ENCODE measurements around the gene EDAR. TPM values are rescaled to one million over a fixed set of nuclear protein-coding genes. Genes with fewer than 3 reads are reported as not detected.

Gene EDAR
- total and polyA plus RNA-seq, 2 of the 8 experiments (the other 6 are each of a cell fraction or from before 2014, with no cell fraction given): not detected

DNA sequence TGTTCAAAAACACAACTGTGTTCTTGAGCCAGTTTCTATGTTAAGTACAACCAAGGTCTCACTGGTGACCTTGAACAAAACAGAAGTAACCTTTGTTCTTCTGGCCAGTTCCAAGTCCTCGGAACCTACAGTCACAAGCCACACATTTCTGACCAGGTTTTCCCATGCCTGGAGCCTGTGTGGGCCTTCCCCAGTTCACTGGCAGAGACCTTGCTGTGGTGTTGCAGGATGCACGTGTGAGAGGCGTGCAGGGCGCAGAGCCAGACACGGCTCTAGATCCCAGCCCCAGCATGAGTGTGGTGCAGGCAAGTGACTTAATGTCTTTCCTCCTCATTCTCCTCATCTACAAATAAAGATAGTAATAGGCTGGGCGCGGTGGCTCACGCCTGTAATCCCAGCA lies 25.5 kb upstream of the EDAR start:
- Histone ChIP-seq H4K20me1 (replicated peaks in 1 of 2; ENCODE audit: control insufficient read depth in 1 of 2, insufficient read depth in 2 of 2, low read length in 2 of 2) (no peaks in the 10 kb centered on the region), H2AFZ (ENCODE audit: low read length) (no peak overlapping the region), H2BK12ac (ENCODE audit: low read depth, low read length) (no peak overlapping the region), H3K14ac (ENCODE audit: insufficient read length) (no peak overlapping the region), H2BK5ac (ENCODE audit: low read depth, low read length) (no peak overlapping the region), H3K79me1 (ENCODE audit: low read depth, low read length) (no peaks in the 10 kb centered on the region), H3K9me3 (ENCODE audit: insufficient read depth in 2 of 2, low read depth in 1 of 2, low read length in 1 of 2) (no peaks in the 10 kb centered on the region), H3K4me2 (ENCODE audit: insufficient read depth in 1 of 2, low read depth in 2 of 2, low read length in 2 of 2) (no peak overlapping the region), H3K23ac (ENCODE audit: insufficient read length) (no peak overlapping the region), H3K18ac (ENCODE audit: extremely low read depth, low read length) (no peak overlapping the region), H2BK15ac (ENCODE audit: low read length) (no peak overlapping the region), H4K91ac (replicated peaks; ENCODE audit: insufficient read length, low read length) (no peak overlapping the region), H3K4ac (replicated peaks; ENCODE audit: insufficient read length, low read depth, low read length) (no peak overlapping the region), H2BK20ac (ENCODE audit: low read length) (no peak overlapping the region), H3K4me3 (ENCODE audit: extremely low read depth in 1 of 4, insufficient read depth in 2 of 4, low read depth in 3 of 4, low read length in 4 of 4) (no peak overlapping the region), H2BK120ac (replicated peaks; ENCODE audit: low read depth, low read length) (no peak overlapping the region), H3K56ac (replicated peaks; ENCODE audit: insufficient read length, low read depth, low read length) (no peak overlapping the region), H3K4me1 (replicated peaks in 1 of 4; ENCODE audit: control insufficient read depth in 3 of 4, insufficient read depth in 4 of 4, low read length in 3 of 4) (peaks cover 1 to 5% (median 4%) of the 10 kb centered on the region in 4 experiments; a peak in 6 of 7 replicates), H3K27ac (ENCODE audit: low read depth, low read length) (no peak overlapping the region), H4K8ac (ENCODE audit: extremely low read depth, insufficient read depth, low read length) (no peak overlapping the region), H3K9ac (replicated peaks in 1 of 4; ENCODE audit: extremely low read depth in 1 of 4, low read depth in 3 of 4, low read length in 3 of 4) (no peak overlapping the region), H3K79me2 (ENCODE audit: control insufficient read depth in 1 of 2, insufficient read depth in 2 of 2, low read length in 2 of 2) (no peaks in the 10 kb centered on the region), H3K36me3 (ENCODE audit: control insufficient read depth in 2 of 4, insufficient read depth in 4 of 4, low read length in 3 of 4) (no peaks in the 10 kb centered on the region), H4K5ac (ENCODE audit: insufficient read length, low read depth, low read length) (no peak overlapping the region), H2AK5ac (ENCODE audit: low read depth, low read length) (no peak overlapping the region), H3K23me2 (ENCODE audit: low read depth, low read length) (no peaks in the 10 kb centered on the region), H3K27me3 (replicated peaks in 1 of 4; ENCODE audit: control insufficient read depth in 3 of 4, extremely low read depth in 1 of 4, insufficient read depth in 3 of 4, low read length in 3 of 4) (0 out of 7 replicates have a peak, but pooled peaks cover 0 to 2% (median 0%) of the 10 kb centered on the region in 4 experiments)
- no peak for TF ChIP-seq EGR1 (IDR thresholded peaks at IDR 0.05; ENCODE audit: borderline replicate concordance, low read depth, low read length)
- no peak for TF ChIP-seq CBX5 (IDR thresholded peaks at IDR 0.05; ENCODE audit: low read depth, low read length)
- no peak for TF ChIP-seq EP300 (IDR thresholded peaks at IDR 0.05; ENCODE audit: borderline replicate concordance in 1 of 2, low read depth in 2 of 2, low read length in 2 of 2)
- TF ChIP-seq, protein P1, sequence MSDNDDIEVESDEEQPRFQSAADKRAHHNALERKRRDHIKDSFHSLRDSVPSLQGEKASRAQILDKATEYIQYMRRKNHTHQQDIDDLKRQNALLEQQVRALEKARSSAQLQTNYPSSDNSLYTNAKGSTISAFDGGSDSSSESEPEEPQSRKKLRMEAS (IDR thresholded peaks at IDR 0.05): no peak
- TF ChIP-seq KDM1A (IDR thresholded peaks at IDR 0.05; ENCODE audit: borderline replicate concordance, low read length): no peak
- TF ChIP-seq RFX5 (IDR thresholded peaks at IDR 0.05; ENCODE audit: borderline replicate concordance, low read depth, low read length): no peak
- TF ChIP-seq EZH2 (IDR thresholded peaks at IDR 0.05; ENCODE audit: low read depth, low read length, severe bottlenecking): no peak
- TF ChIP-seq PHF8 (conservative IDR thresholded peaks at IDR 0.05; ENCODE audit: low read depth, low read length): no peak
- TF ChIP-seq, protein P2, sequence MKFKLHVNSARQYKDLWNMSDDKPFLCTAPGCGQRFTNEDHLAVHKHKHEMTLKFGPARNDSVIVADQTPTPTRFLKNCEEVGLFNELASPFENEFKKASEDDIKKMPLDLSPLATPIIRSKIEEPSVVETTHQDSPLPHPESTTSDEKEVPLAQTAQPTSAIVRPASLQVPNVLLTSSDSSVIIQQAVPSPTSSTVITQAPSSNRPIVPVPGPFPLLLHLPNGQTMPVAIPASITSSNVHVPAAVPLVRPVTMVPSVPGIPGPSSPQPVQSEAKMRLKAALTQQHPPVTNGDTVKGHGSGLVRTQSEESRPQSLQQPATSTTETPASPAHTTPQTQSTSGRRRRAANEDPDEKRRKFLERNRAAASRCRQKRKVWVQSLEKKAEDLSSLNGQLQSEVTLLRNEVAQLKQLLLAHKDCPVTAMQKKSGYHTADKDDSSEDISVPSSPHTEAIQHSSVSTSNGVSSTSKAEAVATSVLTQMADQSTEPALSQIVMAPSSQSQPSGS (IDR thresholded peaks at IDR 0.05; ENCODE audit: low read length): no peak
- TF ChIP-seq JUND (IDR thresholded peaks at IDR 0.05; ENCODE audit: low read length): no peak
- DNase-seq (ENCODE audit: low read depth in 1 of 2, low spot score in 2 of 2) (no peak), FAIRE-seq (no peak)
- ChIA-PET POLR2A (ENCODE audit: partially characterized antibody) (no interaction called here), CTCF (ENCODE audit: partially characterized antibody) (interaction anchor here (0.7 kb wide), 1 partner anchor 12 kb away, joined by 4 read pairs; no protein-coding TSS in a partner anchor)
- 96% methylated on average over 8 of the region's 8 CpGs; no CpG with 5 or more reads in 1 of the 2 experiments for WGBS, 2 experiments (ENCODE audit: extremely low coverage in 1 of 2, insufficient coverage in 1 of 2, insufficient read length in 1 of 2, insufficient replicate concordance in 2 of 2, low coverage in 1 of 2, low lambda C conversion rate in 2 of 2, missing lambda C conversion rate in 1 of 2)

All from H1 (cell line).